Naive thymus-derived CD4-positive, alpha-beta T cell (primary cell): Measurements from ENCODE around the gene DHX9. TPM values are rescaled to one million over a fixed set of nuclear protein-coding genes. Genes with fewer than 3 reads are reported as not detected.
"Not testable (repeated sequence)": the region's sequence is repeated elsewhere in the genome, so short reads cannot be mapped to it uniquely, and the experiment has no call there.

ENCODE experiments used
- ATAC-seq: fragments of 150-1000 bp; cut with Tn5 transposase; 2 replicates; pipeline ENCODE4 v1.10.0; 2021; ENCODE audit warnings: mild to moderate bottlenecking, moderate library complexity
- CTCF ChIA-PET: fragments of 350-600 bp; sonication (Branson Sonifier 250); formaldehyde crosslinking; loops from one replicate; lab custom pipeline; 2021; ENCODE audit warnings: antibody characterized with exemption; lab: Charles Lee
- POLR2A ChIA-PET: fragments of 350-600 bp; sonication (Branson Sonifier 250); formaldehyde crosslinking; loops from one replicate; lab custom pipeline; 2021; ENCODE audit warnings: antibody characterized with exemption, inconsistent platforms; lab: Charles Lee
- DNase-seq, 9 donors: peaks; one replicate each; pipeline versions ENCODE4 v3.0.0 to v3.0.0-alpha.2; 2020 to 2022; ENCODE audit warnings: mixed read lengths in 1 of 9
- H3K27ac ChIP-seq: one replicate; pipeline ENCODE4 v1.7.0; 2013; ENCODE audit warnings: mild to moderate bottlenecking, low read depth, low read length, moderate library complexity
- H3K27me3 ChIP-seq, 2 donors: one replicate each; pipeline ENCODE4 v1.7.0; 2013; ENCODE audit warnings: low read length in 2 of 2, mild to moderate bottlenecking in 2 of 2, moderate library complexity in 2 of 2; ENCODE audit not compliant: control insufficient read depth in 2 of 2, insufficient read depth in 2 of 2
- H3K36me3 ChIP-seq, 3 experiments: 1 replicate in 2 of 3; 2 replicates in 1 of 3; pipeline ENCODE4 v1.7.0; 2013; ENCODE audit warnings: low read length in 3 of 3, mild to moderate bottlenecking in 3 of 3, moderate library complexity in 1 of 3; ENCODE audit not compliant: insufficient read depth in 3 of 3, control insufficient read depth in 2 of 3
- H3K4me1 ChIP-seq, 2 donors: one replicate each; pipeline ENCODE4 v1.7.0; 2013; ENCODE audit warnings: low read length in 2 of 2, mild to moderate bottlenecking in 2 of 2, moderate library complexity in 1 of 2; ENCODE audit not compliant: control insufficient read depth in 2 of 2, insufficient read depth in 2 of 2
- H3K4me3 ChIP-seq: 2 replicates; pipeline ENCODE4 v1.7.0; 2013; ENCODE audit warnings: mild to moderate bottlenecking, low read length
- H3K9me3 ChIP-seq, 3 experiments: 1 replicate in 2 of 3; 2 replicates in 1 of 3; pipeline ENCODE4 v1.7.0; 2013; ENCODE audit warnings: low read length in 3 of 3; ENCODE audit not compliant: control insufficient read depth in 2 of 3
- H3K27ac Mint-ChIP-seq, 9 donors: one replicate each; pipeline ENCODE4 v1.8.0; 2020 to 2022; ENCODE audit warnings: mixed read lengths in 9 of 9, mild to moderate bottlenecking in 8 of 9, moderate library complexity in 5 of 9, inconsistent platforms in 2 of 9
- H3K27me3 Mint-ChIP-seq, 5 donors: one replicate each; pipeline ENCODE4 v1.8.0; 2021 to 2022; ENCODE audit warnings: mixed read lengths in 5 of 5, mild to moderate bottlenecking in 1 of 5
- H3K36me3 Mint-ChIP-seq, 5 donors: one replicate each; pipeline ENCODE4 v1.8.0; 2020 to 2022; ENCODE audit warnings: mixed read lengths in 5 of 5, mild to moderate bottlenecking in 3 of 5, inconsistent platforms in 1 of 5
- H3K4me1 Mint-ChIP-seq, 7 donors: one replicate each; pipeline ENCODE4 v1.8.0; 2020 to 2022; ENCODE audit warnings: mixed read lengths in 7 of 7, mild to moderate bottlenecking in 3 of 7, inconsistent platforms in 1 of 7
- H3K4me3 Mint-ChIP-seq, 10 donors: one replicate each; pipeline ENCODE4 v1.8.0; 2020 to 2022; ENCODE audit warnings: mild to moderate bottlenecking in 10 of 10, mixed read lengths in 10 of 10, moderate library complexity in 6 of 10, inconsistent platforms in 2 of 10
- H3K9me3 Mint-ChIP-seq, 11 donors: one replicate each; pipeline ENCODE4 v1.8.0; 2020 to 2022; ENCODE audit warnings: mixed read lengths in 11 of 11, mild to moderate bottlenecking in 4 of 11, inconsistent platforms in 1 of 11, moderate library complexity in 1 of 11
- intact Hi-C, 2 donors: fragments of 100-400 bp; cut with micrococcal nuclease; formaldehyde crosslinking; loops; one replicate each; pipeline ENCODE4 v1.15.1; 2023
- polyA plus RNA-seq, 2 donors: library from polyadenylated mRNA; unstranded; fragments of 300-500 nt; fragmentation: Illumina TruSeq; gene quantifications; one replicate each; pipeline ENCODE4 v1.2.3, GENCODE V29; 2021
- total RNA-seq, 6 experiments: library from RNA in 5 of 6; stranded (reverse) in 5 of 6; gene quantifications; 1 replicate in 5 of 6; 2 replicates in 1 of 6; pipeline ENCODE4 v1.2.3 and lab custom pipeline; 2021 to 2026

DHX9 gene
- total and polyA plus RNA-seq, 7 experiments from 2014 or later = 96.9 to 299 (median 213) TPM

- Histone ChIP-seq H3K9me3 (no peaks in the 10 kb centered on the region), H3K4me1 (peaks cover 4 to 10% of the 10 kb centered on the region in 2 donors), H3K27me3 (no peaks in the 10 kb centered on the region), H3K27ac (no peak overlapping the region), H3K4me3 (no peak overlapping the region), H3K36me3 (peaks cover 6 to 42% (median 31%) of the 10 kb centered on the region in 3 experiments)
- DNase-seq = no peak
- POLR2A ChIA-PET = no interaction called here
- Mint-ChIP-seq H3K36me3 (peaks cover 14 to 65% (median 46%) of the 10 kb centered on the region in 5 donors), H3K4me1 (peaks cover 4 to 29% (median 23%) of the 10 kb centered on the region in 7 donors), H3K27me3 (peaks cover 0 to 5% (median 0%) of the 10 kb centered on the region in 5 donors), H3K9me3 (peaks cover 0 to 9% (median 4%) of the 10 kb centered on the region in 11 donors), H3K4me3 (no peak overlapping the region), H3K27ac (peak overlapping the region in 8 of 9 donors; percentile 19 to 75 (median 60))
- peak; percentile 16 for ATAC-seq
- CTCF ChIA-PET = interaction anchor here (0.6 kb wide), 1 partner anchor 615 kb away, joined by 3 read pairs; no protein-coding TSS in a partner anchor
- intact Hi-C loops = no loop called here
These were observed 49.8 kb downstream of the DHX9 start for GRCh38 chr1:182888736-182889531.

GRCh38 chr1:182889997-182890396, 50.9 kb downstream of the DHX9 start:
- Mint-ChIP-seq H3K4me3 (peak overlapping the region in 3 of 10 donors; percentile 6 to 12 (median 10)), H3K36me3 (peaks cover 10 to 59% (median 42%) of the 10 kb centered on the region in 5 donors), H3K27me3 (peaks cover 0 to 14% (median 5%) of the 10 kb centered on the region in 5 donors), H3K4me1 (peaks cover 4 to 29% (median 23%) of the 10 kb centered on the region in 7 donors), H3K9me3 (peaks cover 0 to 11% (median 4%) of the 10 kb centered on the region in 11 donors), H3K27ac (peak overlapping the region in 8 of 9 donors; percentile 18 to 84 (median 65))
- Histone ChIP-seq H3K9me3 (no peaks in the 10 kb centered on the region), H3K27ac (no peak overlapping the region), H3K4me3 (no peak overlapping the region), H3K27me3 (no peaks in the 10 kb centered on the region), H3K36me3 (peaks cover 6 to 33% (median 26%) of the 10 kb centered on the region in 3 experiments), H3K4me1 (peaks cover 4 to 10% of the 10 kb centered on the region in 2 donors)
- DNase-seq (peak in 6 of 9 donors; percentile 5 to 27 (median 22)), ATAC-seq (peak; percentile 63)
- CTCF ChIA-PET = no interaction called here
- POLR2A ChIA-PET = no interaction called here
- intact Hi-C loops = no loop called here

- Histone ChIP-seq H3K27ac (no peak overlapping the region), H3K36me3 (peaks cover 0 to 24% (median 17%) of the 10 kb centered on the region in 3 experiments), H3K4me1 (peaks cover 4 to 10% of the 10 kb centered on the region in 2 donors), H3K27me3 (no peaks in the 10 kb centered on the region), H3K9me3 (no peaks in the 10 kb centered on the region), H3K4me3 (no peak overlapping the region)
- Mint-ChIP-seq H3K9me3 (peaks cover 0 to 11% (median 4%) of the 10 kb centered on the region in 11 donors), H3K27me3 (peaks cover 0 to 14% (median 5%) of the 10 kb centered on the region in 5 donors), H3K4me1 (peaks cover 4 to 29% (median 20%) of the 10 kb centered on the region in 7 donors), H3K36me3 (peaks cover under 1 to 48% (median 32%) of the 10 kb centered on the region in 5 donors), H3K4me3 (no peak overlapping the region), H3K27ac (peak overlapping the region in 3 of 9 donors; percentile 65 to 75 (median 68))
- ATAC-seq = no peak
- intact Hi-C loops = no loop called here
- POLR2A ChIA-PET = no interaction called here
- CTCF ChIA-PET = no interaction called here
- DNase-seq = no peak
These were observed 51.9 kb downstream of the DHX9 start for GRCh38 chr1:182890927-182891610.

- CTCF ChIA-PET = no interaction called here
- Histone ChIP-seq H3K36me3 (no peaks in the 10 kb centered on the region), H3K4me1 (no peaks in the 10 kb centered on the region), H3K4me3 (no peak overlapping the region), H3K27ac (no peak overlapping the region), H3K27me3 (no peaks in the 10 kb centered on the region), H3K9me3 (no peaks in the 10 kb centered on the region)
- Mint-ChIP-seq H3K27me3 (peaks cover 0 to 14% (median 5%) of the 10 kb centered on the region in 5 donors), H3K36me3 (peaks cover 0 to 7% (median 0%) of the 10 kb centered on the region in 5 donors), H3K4me3 (no peak overlapping the region), H3K9me3 (peaks cover 0 to 9% (median 1%) of the 10 kb centered on the region in 11 donors), H3K27ac (no peak overlapping the region), H3K4me1 (no peaks in the 10 kb centered on the region)
- DNase-seq (no peak), ATAC-seq (no peak)
- POLR2A ChIA-PET = no interaction called here
- intact Hi-C loops = no loop called here
These were observed 58.5 kb downstream of the DHX9 start for GRCh38 chr1:182897696-182898095.

GRCh38 chr1:182901946-182902345, 62.8 kb downstream of the DHX9 start:
- H3K27me3 ChIP-seq, intact Hi-C loops, ATAC-seq, H3K4me1 Mint-ChIP-seq, DNase-seq, CTCF ChIA-PET, H3K4me3 Mint-ChIP-seq, H3K4me3 ChIP-seq, POLR2A ChIA-PET, H3K36me3 Mint-ChIP-seq, H3K9me3 ChIP-seq, H3K27ac Mint-ChIP-seq, H3K27me3 Mint-ChIP-seq, H3K27ac ChIP-seq, H3K36me3 ChIP-seq, H3K9me3 Mint-ChIP-seq, H3K4me1 ChIP-seq: not testable (repeated sequence)

GRCh38 chr1:182905321-182905720, 66.2 kb downstream of the DHX9 start:
- H3K4me1 Mint-ChIP-seq = no peaks in the 10 kb centered on the region

More at GRCh38 chr1:182905321-182905720, 66.2 kb downstream of the DHX9 start:
- H3K36me3 ChIP-seq = no peaks in the 10 kb centered on the region
- POLR2A ChIA-PET = no interaction called here
- Mint-ChIP-seq H3K36me3 (no peaks in the 10 kb centered on the region), H3K27ac (no peak overlapping the region), H3K9me3 (peaks cover 0 to 3% (median 0%) of the 10 kb centered on the region in 11 donors), H3K4me3 (no peak overlapping the region), H3K27me3 (peaks cover 0 to 18% (median 10%) of the 10 kb centered on the region in 5 donors)
- H3K4me1 ChIP-seq = no peaks in the 10 kb centered on the region
- no peak overlapping the region for H3K27ac ChIP-seq
- H3K27me3 ChIP-seq = no peaks in the 10 kb centered on the region
- no peak overlapping the region for H3K4me3 ChIP-seq
- intact Hi-C loops = no loop called here
- no peaks in the 10 kb centered on the region for H3K9me3 ChIP-seq
- DNase-seq = no peak
- no peak for ATAC-seq
- CTCF ChIA-PET = no interaction called here
